C4-2B (cell line): ENCODE results near the gene MEF2D.

Experiments
- H3K27ac ChIP-seq: fragments of 450-650 bp; 2 replicates; pipeline ENCODE4 v1.5.1; 2017
- CTCF ChIP-seq: fragments of 450-650 bp; conservative IDR thresholded peaks from 2 replicates; pipeline ENCODE4 v1.5.1; 2017; ENCODE audit warnings: mild to moderate bottlenecking
- ZFX ChIP-seq: fragments of 450-650 bp; IDR thresholded peaks from 2 replicates; pipeline ENCODE4 v1.6.1; 2017

Gene MEF2D

GRCh38 chr1:156532374-156532773, 31.8 kb upstream of the MEF2D start:
- no peak overlapping the region for H3K27ac ChIP-seq
- TF ChIP-seq ZFX (no peak), CTCF (no peak)

GRCh38 chr1:156530006-156530405, 29.4 kb upstream of the MEF2D start:
- no peak for TF ChIP-seq CTCF
- H3K27ac ChIP-seq = no peak overlapping the region

GRCh38 chr1:156528875-156529425, 28.4 kb upstream of the MEF2D start:
- no peak overlapping the region for H3K27ac ChIP-seq
- TF ChIP-seq ZFX (no peak), CTCF (no peak)

- TF ChIP-seq CTCF (no peak), ZFX (no peak)
- H3K27ac ChIP-seq = no peak overlapping the region
Measured at GRCh38 chr1:156528231-156528630, 27.7 kb upstream of the MEF2D start.

- no peak overlapping the region for H3K27ac ChIP-seq
- TF ChIP-seq ZFX = no peak
- TF ChIP-seq CTCF = no peak
Measured at GRCh38 chr1:156527584-156527983, 27.0 kb upstream of the MEF2D start.

- no peak overlapping the region for H3K27ac ChIP-seq
- TF ChIP-seq ZFX (no peak), CTCF (no peak)
Measured at GRCh38 chr1:156525856-156526489, 25.4 kb upstream of the MEF2D start.

- no peak for TF ChIP-seq CTCF
- no peak for TF ChIP-seq ZFX
- no peak overlapping the region for H3K27ac ChIP-seq
Measured at GRCh38 chr1:156525071-156525501, 24.5 kb upstream of the MEF2D start.
